Measurements from ENCODE around the gene TGFBR3. TPM values are rescaled to one million over a fixed set of nuclear protein-coding genes. Genes with fewer than 3 reads are reported as not detected.

The TGFBR3 gene
- total and polyA plus RNA-seq, 9 of the 15 experiments (the other 6 are each of a cell fraction or from before 2014, with no cell fraction given) = 3.6 to 32.4 (median 15.6) TPM

DNA sequence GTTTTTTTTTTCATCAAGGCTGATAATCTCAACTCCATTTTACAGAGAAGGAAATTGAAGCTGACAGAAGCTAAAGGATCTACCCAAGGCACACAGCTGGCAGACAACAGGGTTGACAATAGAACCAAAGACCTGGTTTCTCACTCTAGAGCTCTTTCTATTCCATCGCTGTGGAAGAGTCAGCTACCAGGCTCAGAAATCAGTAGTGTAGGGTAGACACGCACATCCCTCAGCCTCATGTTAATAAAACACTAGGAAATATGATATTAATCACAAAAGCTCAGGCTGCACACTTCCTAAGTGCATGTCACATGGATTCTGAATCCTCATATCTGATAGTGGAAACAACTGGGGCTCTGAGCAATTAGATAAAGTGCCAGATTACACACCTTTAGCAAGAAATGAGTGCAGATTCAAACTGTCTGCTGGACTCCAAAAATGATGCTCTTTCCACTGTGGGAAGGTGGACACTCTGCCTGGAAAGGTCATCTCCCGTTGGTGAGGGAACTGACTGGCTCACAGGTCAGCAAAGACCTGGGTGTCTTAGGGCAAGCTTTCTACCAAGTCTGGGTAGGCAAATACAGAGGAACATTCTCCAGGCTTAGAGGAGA is 139.1 kb downstream of the TGFBR3 start (continued):
- TF ChIP-seq MAFG (tag; conservative IDR thresholded peaks at IDR 0.05) = no peak

GRCh38 chr1:91745640-91746373 is 140.1 kb downstream of the TGFBR3 start:
- in situ Hi-C loops (cut with MboI) (no loop called here), intact Hi-C loops (cut with micrococcal nuclease) (no loop called here)
- no peak for DNase-seq (ENCODE audit: extremely low read depth in 1 of 4, low spot score in 3 of 4)
- no TSS peak for BruUV-seq (replicated peaks)
- ChIA-PET POLR2A (interaction anchor here (0.6 to 1.6 kb wide), 4 partner anchors 9 to 107 kb away, joined by 3 to 4 read pairs (median 4); no protein-coding TSS in a partner anchor), CTCF (ENCODE audit: low intra/inter-chr PET ratio) (no interaction called here)
- Histone ChIP-seq H3K4me2 (ENCODE audit: insufficient read depth, low read length) (no peak overlapping the region), H3K9me3 (replicated peaks; ENCODE audit: control insufficient read depth, insufficient read depth, low read depth, low read length) (peaks cover 10% of the 10 kb centered on the region; the same call in 1 of the 2 replicates), H2AFZ (ENCODE audit: low read depth, low read length) (no peak overlapping the region), H3K79me2 (ENCODE audit: control insufficient read depth, insufficient read depth, low read length) (no peaks in the 10 kb centered on the region), H3K27ac (ENCODE audit: extremely low read depth, low read depth, low read length) (no peak overlapping the region), H3K9ac (ENCODE audit: insufficient read depth in 1 of 2, low read depth in 2 of 2, low read length in 2 of 2) (no peak overlapping the region), H4K20me1 (replicated peaks; ENCODE audit: control insufficient read depth, insufficient read depth, low read length) (no peaks in the 10 kb centered on the region), H3K4me1 (replicated peaks in 1 of 2; ENCODE audit: control insufficient read depth in 2 of 2, insufficient read depth in 2 of 2, low read length in 2 of 2) (no peaks in the 10 kb centered on the region), H3K9me1 (ENCODE audit: control insufficient read depth, insufficient read depth, low read length) (no peaks in the 10 kb centered on the region), H3K27me3 (ENCODE audit: control insufficient read depth in 2 of 2, insufficient read depth in 2 of 2, low read length in 2 of 2) (no peaks in the 10 kb centered on the region), H3K36me3 (ENCODE audit: control insufficient read depth, insufficient read depth, low read length) (no peaks in the 10 kb centered on the region; the same call in 1 of the 3 replicates), H3K4me3 (no peak overlapping the region)
- ATAC-seq = no peak
- 77% methylated on average over 5 of the region's 5 CpGs for WGBS (ENCODE audit: insufficient coverage, low coverage, missing lambda C conversion rate)
- no peak for FAIRE-seq
- TF ChIP-seq ZNF232 (CRISPR knock-in tag; IDR thresholded peaks at IDR 0.05) (no peak), FOXJ2 (tag; IDR thresholded peaks at IDR 0.05) (peak; percentile 69; the same call in 1 of the 2 replicates)
